DMS53 treated with DMSO at 0.1 percent for 48 hours (cell line): Measurements from ENCODE around the gene E2F6.
A peak's percentile ranks its signal among the peaks of the same experiment; 100 is the strongest.

Experiments
- DNase-seq: peaks from one replicate; lab custom pipeline; 2025; ENCODE audit not compliant: unreplicated experiment; lab: John Stamatoyannopoulos, UW

The E2F6 gene

DNA sequence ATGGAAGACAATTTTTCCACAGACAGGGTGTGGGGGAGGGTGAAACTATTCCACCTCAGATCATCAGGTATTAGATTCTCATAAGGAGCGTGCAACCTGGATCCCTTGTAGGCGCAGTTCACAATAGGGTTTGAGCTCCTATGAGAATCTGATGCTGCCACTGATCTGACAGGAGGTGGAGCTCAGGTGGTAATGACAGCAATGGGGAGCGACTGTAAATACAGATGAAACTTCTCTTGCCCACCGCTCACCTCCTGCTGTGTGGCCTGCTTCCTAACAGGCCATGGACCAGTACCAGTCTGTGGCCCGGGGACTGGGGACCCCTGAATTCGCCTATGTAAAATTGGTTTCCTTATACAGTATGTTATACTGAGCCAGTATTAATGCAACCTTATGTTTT lies 27.3 kb upstream of the E2F6 start:
- no peak for DNase-seq

DNA sequence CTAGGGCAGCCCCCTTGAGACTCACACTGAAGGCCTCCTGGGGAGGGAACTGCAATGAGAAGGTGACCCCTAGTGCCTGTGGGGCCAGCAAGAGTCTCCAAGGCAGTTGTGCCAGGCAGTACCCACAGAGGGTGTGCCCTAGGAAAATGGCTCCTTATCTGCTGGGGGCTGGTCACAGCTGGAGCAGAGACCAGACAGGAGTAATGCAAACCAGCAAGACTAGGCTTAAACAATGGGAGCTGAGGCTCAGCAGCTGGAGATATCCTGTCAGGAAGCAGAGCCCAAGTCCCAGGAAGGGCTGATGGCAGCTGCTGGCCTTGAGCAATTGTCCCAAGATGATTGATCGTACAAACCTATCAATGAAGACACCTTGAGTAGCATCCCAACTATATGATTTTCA lies 26.8 kb upstream of the E2F6 start:
- no peak for DNase-seq

GRCh38 chr2:11492244-11492643 lies 26.3 kb upstream of the E2F6 start:
- DNase-seq = no peak

DNA sequence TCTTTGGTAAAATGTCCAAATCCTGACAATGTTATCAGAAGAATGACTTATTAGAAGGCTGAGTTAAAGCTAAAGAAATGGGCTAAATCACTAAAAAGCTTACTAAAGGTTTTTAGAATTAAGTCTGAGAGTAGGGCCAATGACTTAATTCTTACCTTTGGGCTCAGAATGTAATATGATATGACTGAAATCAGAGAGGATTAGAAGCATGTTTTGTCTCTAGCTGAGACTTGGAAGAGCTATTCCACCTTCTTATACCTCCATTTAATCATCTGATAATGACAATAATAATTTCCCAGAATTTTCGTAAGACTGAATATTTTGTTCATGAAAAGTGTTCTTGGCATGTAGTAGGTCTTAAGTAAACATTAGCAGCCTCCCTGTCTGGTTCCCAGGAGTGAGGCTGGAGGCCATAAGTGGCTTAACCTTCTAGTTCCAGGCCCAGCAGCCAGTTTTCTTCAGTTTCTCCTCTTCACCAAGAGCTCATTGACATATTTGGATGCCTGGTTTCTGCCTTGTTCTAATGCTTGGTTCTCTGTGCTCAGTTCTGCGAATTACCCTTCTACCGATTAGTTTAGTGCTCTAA lies 25.5 kb upstream of the E2F6 start:
- DNase-seq = no peak

GRCh38 chr2:11490194-11490593 lies 24.2 kb upstream of the E2F6 start:
- no peak for DNase-seq

- no peak for DNase-seq
These were observed 22.8 kb upstream of the E2F6 start for GRCh38 chr2:11488809-11489208.

DNA sequence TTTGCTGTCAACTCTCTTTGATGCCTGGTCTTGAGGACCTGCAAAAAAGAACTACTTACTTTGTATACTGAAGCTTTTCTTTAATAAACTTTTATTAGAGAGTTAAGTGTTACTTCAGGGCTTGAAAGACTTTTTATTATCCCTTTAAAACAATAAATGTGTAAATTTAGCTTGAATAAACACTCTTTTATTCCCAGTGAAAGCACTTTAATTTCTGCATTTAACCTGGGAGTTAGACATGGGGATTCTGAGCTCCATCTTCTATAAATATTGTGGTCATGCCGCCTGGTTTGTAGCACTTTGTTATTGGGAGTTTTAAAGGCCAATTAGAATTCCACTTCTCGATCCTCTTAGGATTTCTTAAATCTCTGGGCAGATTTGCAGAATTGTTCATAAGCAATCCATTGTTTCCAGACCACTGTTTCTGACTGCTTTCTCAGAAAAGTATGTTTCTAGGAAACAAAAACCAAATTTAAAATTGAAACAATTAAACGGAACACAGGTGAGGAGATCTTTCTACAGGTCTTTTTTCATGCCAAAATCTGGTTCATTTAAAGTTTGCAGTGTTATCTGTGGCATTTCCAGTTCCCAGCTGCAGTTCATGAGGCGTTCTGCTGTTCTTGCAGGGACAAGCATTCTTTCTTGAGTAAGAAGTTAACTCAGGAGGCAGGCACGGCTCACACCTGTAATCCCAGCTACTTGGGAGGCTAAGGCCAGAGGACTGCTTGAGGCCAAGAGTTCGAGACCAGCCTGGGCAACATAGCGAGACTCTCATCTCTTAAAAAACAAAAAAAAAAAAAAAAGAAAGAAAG lies 18.1 kb upstream of the E2F6 start:
- no peak for DNase-seq

DNA sequence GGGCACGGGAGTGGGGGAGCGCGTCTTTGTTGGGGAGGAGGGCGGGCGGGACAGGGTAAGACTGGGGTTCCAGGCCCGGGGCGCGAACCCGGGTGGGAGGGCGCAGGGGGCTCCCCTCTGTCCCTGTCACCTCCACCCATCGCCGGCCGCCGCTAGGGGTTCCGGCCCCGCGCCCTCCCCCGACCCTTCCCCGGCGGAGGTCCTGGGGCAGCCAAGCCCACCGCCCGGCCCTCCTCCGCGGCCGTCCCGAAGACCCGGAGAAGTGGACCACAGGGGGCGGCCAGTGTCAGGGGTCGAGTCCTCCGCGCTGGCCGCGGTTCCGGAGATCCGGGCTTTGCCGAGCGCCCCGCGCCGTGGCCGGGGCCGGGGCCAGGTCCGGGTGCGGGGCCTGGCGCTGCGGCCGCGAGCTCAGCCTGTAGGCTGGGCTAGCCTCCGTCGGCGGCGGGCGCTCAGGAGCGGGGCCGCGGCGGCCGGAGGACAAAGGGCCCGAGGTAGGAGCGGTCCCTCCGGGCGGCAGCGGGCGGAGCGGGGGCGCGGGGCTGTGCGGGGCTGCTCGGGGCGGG lies 16.6 kb upstream of the E2F6 start:
- no peak for DNase-seq

- no peak for DNase-seq
These were observed 16.0 kb upstream of the E2F6 start for GRCh38 chr2:11481789-11482472.

DNA sequence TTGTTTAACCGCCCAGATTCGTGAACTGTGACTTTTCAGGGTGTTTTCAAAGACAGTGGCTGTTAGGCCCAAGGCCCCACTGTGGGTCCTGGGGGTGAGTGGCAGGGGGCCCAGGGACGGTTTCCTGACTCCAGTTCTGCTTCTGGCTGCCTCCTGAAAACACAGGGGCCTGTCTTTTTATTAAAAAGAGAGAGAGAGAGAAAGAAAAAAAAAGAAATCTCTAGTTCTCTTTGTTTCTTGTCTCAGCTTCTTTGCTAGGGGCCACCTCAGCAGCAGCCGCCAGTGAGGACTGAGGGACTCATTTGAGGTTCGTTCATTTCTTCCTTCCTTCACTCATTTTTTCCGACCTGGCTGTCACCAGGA lies 15.4 kb upstream of the E2F6 start:
- no peak for DNase-seq

- no peak for DNase-seq
These were observed 14.9 kb upstream of the E2F6 start for GRCh38 chr2:11480859-11481258.

- no peak for DNase-seq
These were observed 14.4 kb upstream of the E2F6 start for GRCh38 chr2:11480406-11480805.

GRCh38 chr2:11478899-11479605 lies 13.1 kb upstream of the E2F6 start:
- DNase-seq = no peak

DNA sequence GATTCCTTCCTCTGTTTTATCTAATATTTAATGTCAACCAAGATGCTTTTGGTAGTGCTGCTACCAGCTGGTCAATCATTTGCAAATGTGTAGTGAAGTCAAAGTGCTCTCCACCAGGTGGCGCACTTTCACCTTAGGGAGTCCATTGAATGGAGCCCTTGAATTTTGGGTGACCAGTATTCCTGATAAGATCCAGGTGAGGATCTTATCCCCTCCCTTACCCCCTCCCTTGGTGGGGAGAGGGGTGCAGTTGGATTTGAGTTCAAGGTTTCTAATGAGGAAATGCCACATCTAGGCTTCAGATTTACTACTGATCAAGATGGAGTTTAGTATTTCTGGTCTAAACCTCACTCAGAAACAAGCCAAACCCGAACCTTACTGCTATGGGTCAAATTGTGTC lies 12.0 kb upstream of the E2F6 start:
- DNase-seq = peak; percentile 67

DNA sequence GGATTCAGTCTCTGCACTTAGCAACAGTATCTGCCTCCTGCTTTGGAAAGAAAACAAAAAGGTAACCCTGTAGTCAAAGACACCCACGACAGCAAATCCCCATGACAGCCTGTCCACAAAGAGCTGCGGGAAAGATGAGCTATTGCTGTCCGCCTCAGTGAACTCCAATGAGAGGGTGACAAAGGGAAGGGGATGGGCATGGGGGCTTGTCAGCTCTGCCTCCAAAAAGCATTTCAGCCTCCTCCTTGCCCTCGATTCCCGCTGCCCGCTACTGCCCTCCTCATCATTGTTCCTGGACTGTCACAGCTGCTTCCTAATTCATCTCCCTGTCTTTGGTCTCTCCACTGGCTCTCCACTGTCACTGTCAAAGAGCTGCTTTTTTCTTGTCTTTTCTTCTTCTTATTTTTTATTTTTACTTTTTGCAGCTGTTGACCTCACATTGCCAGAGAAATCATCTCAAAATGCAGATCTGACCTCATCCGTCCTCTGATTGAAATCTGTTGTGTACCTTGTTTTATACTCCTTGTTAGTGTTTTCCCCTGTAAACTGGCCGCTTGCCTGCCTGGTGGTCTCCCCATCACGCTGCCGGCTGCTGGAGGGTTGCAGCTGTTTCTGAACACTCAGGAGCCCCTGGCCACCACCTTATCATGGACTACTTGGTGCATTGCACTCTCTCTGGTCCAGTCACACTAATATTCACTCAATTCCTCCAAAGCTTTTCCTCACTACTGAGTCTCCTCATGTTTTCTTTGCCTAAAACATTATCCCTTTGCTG lies 7.9 kb upstream of the E2F6 start:
- no peak for DNase-seq

- no peak for DNase-seq
These were observed 1.8 kb upstream of the E2F6 start for GRCh38 chr2:11467749-11468148.

- no peak for DNase-seq
These were observed 1.2 kb upstream of the E2F6 start for GRCh38 chr2:11467129-11467649.

- no peak for DNase-seq
These were observed 557 bp upstream of the E2F6 start for GRCh38 chr2:11466307-11467128.

GRCh38 chr2:11465110-11465484 lies 864 bp downstream of the E2F6 start:
- DNase-seq = no peak

DNA sequence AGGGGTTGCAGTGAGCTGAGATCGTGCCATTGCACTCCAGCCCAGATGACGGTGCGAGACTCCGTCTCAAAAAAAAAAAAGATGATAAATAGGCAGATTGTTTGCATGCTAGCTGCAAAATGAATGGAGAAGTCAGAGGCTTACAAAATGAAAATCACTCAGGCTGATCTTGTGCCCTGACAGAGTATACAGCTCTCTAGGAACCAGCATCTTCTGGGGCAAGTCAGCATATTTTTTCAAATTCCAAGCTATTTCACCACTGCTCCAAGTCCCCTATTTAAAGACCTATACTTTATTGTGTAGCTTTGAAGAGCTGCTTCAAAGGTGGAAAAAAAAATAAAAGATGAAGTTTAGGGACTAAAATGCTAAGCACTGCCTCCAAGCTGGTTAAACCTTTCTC lies 6.1 kb downstream of the E2F6 start:
- DNase-seq = no peak
